Keratinocyte (primary cell): ENCODE data around the gene DNM2.

Experiments used
- EZH2 ChIP-seq: IDR thresholded peaks from one replicate; pipeline ENCODE4 v1.6.1; 2012; ENCODE audit warnings: inconsistent platforms, mild to moderate bottlenecking, low read length, moderate library complexity
- TF ChIP-seq, protein P1 (sequence below), 3 experiments: IDR thresholded peaks in 1 of 3; conservative IDR thresholded peaks in 1 of 3; optimal IDR thresholded peaks in 1 of 3; 2 replicates in 2 of 3; 3 replicates in 1 of 3; pipeline versions ENCODE3 to v1.5.1; 2011; ENCODE audit warnings: low read length in 3 of 3, mild to moderate bottlenecking in 3 of 3, moderate library complexity in 2 of 3, control low read depth in 1 of 3, inconsistent platforms in 1 of 3; ENCODE audit not compliant: insufficient read depth in 2 of 3; ENCODE audit errors: extremely low read depth in 1 of 3

DNA sequence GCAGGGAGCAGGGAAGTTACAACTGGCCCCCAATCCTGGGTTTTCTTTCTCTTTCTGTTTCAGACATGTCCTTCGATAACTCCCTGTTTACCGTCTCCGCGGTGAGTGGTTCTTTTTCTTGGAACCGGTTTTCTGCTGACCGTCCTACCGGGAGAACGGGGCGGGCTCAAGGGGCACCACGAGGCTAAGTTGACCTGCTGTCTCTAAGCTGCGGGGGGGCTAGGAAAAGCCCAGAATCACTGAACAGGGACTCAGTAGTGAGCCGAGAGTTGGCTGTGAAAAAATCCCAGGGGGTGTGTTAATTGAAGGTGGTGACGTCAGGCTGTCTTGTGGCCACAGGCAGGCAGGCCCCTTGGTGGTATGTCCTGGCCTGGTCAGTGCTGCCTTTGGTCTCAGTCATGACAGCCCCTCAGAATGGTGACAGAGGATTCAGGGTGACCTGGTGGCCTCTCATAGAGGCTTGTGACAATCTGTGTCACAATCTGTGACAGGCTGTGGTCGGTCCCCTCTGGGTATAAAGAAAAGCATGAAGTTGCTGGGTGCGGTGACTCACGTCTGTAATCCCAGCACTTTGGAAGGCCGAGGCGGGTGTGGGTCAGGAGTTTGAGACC, 145.3 kb downstream of the DNM2 start:
- TF ChIP-seq, protein P1, sequence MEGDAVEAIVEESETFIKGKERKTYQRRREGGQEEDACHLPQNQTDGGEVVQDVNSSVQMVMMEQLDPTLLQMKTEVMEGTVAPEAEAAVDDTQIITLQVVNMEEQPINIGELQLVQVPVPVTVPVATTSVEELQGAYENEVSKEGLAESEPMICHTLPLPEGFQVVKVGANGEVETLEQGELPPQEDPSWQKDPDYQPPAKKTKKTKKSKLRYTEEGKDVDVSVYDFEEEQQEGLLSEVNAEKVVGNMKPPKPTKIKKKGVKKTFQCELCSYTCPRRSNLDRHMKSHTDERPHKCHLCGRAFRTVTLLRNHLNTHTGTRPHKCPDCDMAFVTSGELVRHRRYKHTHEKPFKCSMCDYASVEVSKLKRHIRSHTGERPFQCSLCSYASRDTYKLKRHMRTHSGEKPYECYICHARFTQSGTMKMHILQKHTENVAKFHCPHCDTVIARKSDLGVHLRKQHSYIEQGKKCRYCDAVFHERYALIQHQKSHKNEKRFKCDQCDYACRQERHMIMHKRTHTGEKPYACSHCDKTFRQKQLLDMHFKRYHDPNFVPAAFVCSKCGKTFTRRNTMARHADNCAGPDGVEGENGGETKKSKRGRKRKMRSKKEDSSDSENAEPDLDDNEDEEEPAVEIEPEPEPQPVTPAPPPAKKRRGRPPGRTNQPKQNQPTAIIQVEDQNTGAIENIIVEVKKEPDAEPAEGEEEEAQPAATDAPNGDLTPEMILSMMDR (optimal IDR thresholded peaks at IDR 0.05 in 1 of 3, IDR thresholded peaks at IDR 0.05 in 1 of 3, conservative IDR thresholded peaks at IDR 0.05 in 1 of 3; ENCODE audit: extremely low read depth in 1 of 3, insufficient read depth in 2 of 3, low read length in 3 of 3) = no peak
- no peak for TF ChIP-seq EZH2
